Activated effector memory CD4-positive, alpha-beta T cell treated with anti-CD3 and anti-CD28 coated beads, Interleukin-2, amount 50 U/mL, for 16 hours (primary cell): ENCODE results near the gene ANKZF1.

Source experiments
- DNase-seq: peaks from one replicate; pipeline ENCODE4 v3.0.0-alpha.2; 2020

Gene ANKZF1

GRCh38 chr2:219266232-219266631, 36.6 kb downstream of the ANKZF1 start:
- DNase-seq = no peak

GRCh38 chr2:219266886-219267285, 37.3 kb downstream of the ANKZF1 start:
- no peak for DNase-seq

- DNase-seq = no peak
Measured at GRCh38 chr2:219268294-219268693, 38.7 kb downstream of the ANKZF1 start.

DNA sequence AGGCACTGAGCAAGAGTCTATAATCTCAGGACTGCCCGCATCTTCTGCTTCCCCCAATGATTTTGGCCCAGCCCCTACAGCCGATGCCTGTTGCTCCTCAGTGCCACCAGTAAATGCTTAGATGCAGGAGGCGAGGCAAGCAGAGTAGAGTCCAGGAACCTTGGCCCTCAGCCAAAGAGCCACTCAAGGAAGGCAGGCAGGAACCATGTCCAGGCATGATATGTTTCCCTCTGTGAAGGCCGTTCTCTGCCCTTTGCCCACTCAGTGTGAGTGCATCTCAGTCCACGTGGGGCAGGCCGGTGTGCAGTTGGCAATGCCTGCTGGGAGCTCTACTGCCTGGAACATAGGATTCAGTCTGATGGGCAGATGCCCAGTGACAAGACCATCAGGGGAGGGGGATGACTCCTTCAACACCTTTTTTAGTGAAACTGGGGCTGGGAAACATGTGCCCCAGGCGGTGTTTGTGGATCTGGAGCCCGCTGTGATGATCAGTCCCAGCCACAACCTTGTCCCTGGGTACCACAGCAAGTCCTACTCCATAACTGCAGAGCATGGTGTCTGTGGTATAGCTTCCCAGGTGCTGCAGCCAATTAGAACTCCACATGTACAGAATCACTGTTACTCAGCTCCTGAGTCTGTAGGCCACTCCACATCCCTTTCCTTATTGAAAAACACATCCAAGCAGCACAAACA, 39.9 kb downstream of the ANKZF1 start:
- no peak for DNase-seq

DNA sequence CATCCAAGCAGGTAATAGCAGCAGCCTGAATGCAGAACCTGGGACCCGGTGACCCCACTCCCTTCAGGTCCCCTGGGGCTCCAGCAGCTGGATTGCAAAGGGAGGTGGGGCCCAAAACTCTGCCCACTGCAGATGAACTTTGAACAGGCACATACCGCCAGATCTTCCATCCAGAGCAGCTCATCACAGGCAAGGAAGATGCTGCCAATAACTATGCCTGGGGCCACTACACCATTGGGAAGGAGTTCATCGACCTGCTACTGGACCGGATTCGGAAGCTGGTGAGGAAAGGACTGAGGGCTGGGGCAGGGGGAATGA, 40.4 kb downstream of the ANKZF1 start:
- DNase-seq = no peak

- DNase-seq = no peak
Measured at GRCh38 chr2:219271021-219271420, 41.4 kb downstream of the ANKZF1 start.

DNA sequence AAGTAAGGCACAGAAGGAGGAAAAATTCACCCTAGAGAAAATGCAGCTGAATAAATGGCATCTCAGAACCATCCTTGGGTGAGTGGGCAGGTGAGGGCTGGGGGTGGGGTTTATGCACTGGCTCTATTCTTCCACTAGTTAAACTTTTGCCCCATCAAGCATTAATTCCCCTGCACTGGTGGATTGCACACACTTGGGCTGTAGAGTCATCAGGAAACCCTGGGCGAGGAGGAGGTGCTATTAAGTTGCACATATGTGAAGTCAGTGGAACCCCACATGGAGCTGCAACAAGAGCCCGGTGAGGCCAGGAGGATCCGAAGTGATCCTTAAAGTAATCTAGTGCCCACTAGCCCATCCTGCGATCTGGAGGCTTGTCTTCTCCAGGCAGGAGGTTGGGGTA, 42.8 kb downstream of the ANKZF1 start:
- no peak for DNase-seq

- DNase-seq = no peak
Measured at GRCh38 chr2:219272995-219273394, 43.4 kb downstream of the ANKZF1 start.

GRCh38 chr2:219273937-219274336, 44.3 kb downstream of the ANKZF1 start:
- no peak for DNase-seq

GRCh38 chr2:219274361-219274921, 44.8 kb downstream of the ANKZF1 start:
- no peak for DNase-seq

- DNase-seq = peak; percentile 91
Measured at GRCh38 chr2:219277703-219278654, 48.4 kb downstream of the ANKZF1 start.

- no peak for DNase-seq
Measured at GRCh38 chr2:219278655-219279150, 49.1 kb downstream of the ANKZF1 start.

DNA sequence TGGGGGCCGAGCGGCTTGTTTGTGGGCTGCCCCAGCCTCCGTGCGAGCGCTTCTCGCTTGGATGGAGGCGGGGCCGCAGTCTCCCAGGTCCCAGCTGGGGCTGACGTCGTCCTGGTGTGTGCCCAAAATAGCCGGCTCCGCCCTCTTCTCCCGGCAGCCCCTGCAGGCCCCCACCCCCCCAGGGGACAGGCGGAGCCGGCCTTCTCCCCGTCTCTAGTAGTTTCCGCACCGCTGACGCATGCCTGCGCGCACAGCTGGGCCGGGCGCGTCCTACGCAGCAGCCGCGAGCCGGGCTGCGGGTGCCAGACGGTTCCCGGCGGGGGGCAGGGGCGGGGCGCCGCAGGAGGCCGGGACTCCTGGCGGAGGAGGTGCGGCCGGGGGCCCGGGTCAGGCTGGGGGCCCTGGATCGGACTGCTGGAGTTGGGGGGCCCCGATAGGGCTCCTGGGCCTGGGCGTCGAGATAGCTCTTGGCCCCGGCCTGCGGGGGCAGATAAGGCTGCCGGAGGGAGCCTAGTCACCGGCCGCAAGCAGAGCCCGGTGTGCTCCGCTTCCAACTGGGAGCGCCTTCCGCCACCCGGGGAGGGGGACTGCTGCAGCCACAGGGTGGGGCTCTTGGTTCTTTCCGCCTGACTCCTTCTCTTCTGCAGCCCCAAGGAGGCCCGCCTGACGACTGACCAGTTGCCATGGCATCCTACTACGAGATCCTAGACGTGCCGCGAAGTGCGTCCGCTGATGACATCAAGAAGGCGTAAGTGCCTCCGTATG, 49.7 kb downstream of the ANKZF1 start, which contains the start of gene DNAJB2:
Gene DNAJB2, plus strand, starts transcription at position 216 of the 765 bp plus-strand sequence. Its CDS starts 468 bp downstream, at position 684.
- DNase-seq = peak; percentile 100

- DNase-seq = no peak
Measured at GRCh38 chr2:219279916-219280516, 50.4 kb downstream of the ANKZF1 start.

GRCh38 chr2:219280651-219281050, 51.0 kb downstream of the ANKZF1 start:
- DNase-seq = no peak

DNA sequence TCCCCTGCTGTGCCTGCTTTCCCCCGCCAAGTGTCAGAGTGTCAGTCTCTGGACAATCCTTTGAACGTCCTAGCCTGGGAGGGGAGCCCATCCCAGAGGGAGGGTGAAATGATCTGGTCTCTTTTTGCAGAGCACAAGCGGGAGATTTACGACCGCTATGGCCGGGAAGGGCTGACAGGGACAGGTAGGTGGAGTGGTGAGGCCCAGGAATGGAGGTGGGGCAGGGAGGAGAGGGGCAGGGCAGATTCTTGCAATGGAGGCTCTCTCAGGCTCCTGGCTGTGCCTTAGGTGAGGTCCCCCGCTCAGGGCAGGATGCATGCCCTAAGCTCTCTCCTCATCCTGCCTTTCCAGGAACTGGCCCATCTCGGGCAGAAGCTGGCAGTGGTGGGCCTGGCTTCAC, 52.0 kb downstream of the ANKZF1 start:
- no peak for DNase-seq

GRCh38 chr2:219282375-219282774, 52.8 kb downstream of the ANKZF1 start:
- DNase-seq = no peak

- no peak for DNase-seq
Measured at GRCh38 chr2:219282943-219283581, 53.5 kb downstream of the ANKZF1 start.

- no peak for DNase-seq
Measured at GRCh38 chr2:219284501-219285372, 55.1 kb downstream of the ANKZF1 start.

GRCh38 chr2:219285373-219285735, 55.7 kb downstream of the ANKZF1 start:
- no peak for DNase-seq

- DNase-seq = no peak
Measured at GRCh38 chr2:219285894-219286425, 56.4 kb downstream of the ANKZF1 start.
